ENCODE measurements around the gene HSF2. TPM values are rescaled to one million over a fixed set of nuclear protein-coding genes. Genes with fewer than 3 reads are reported as not detected.

HSF2 gene
- total and polyA plus RNA-seq, 2 of the 13 experiments (the other 11 are each of a cell fraction or from before 2014, with no cell fraction given): 24.8 to 26.4 TPM

DNA sequence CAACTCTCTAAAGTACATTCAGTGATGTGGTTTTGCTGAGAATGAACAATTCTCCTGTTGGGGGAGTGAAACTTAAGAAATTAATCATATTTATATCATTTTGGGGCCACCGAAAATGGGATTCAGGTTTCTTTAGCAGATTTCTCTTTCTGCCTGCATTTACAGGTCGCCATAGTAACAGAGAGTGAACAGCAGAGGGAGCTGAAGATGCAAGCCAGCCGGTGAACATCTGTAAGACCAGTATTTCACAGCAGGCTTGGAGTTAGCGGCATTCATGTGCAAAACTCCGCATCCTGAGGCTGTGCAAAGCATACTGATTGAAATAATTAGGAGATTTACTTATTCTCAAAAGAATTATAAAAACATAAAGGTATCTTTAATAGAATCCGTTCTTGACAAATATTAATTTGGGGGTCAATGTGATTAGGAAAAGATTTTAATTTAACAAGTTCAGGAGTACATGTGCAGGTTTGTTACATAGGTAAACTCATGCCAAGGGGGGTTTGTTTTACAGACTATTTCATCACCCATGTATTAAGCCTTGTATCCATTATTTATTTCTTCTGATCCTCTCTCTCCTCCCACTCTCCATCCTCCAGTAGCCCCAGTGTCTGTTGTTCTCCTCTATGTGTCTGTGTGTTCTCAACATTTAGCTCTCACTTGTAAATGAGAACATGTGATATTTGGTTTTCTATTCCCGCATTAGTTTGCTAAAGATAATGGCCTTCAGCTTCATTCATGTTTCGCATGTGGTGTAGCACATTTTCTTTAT is 17.8 kb upstream of the HSF2 start (continued):
- TF ChIP-seq, protein P1, sequence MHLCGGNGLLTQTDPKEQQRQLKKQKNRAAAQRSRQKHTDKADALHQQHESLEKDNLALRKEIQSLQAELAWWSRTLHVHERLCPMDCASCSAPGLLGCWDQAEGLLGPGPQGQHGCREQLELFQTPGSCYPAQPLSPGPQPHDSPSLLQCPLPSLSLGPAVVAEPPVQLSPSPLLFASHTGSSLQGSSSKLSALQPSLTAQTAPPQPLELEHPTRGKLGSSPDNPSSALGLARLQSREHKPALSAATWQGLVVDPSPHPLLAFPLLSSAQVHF (CRISPR knock-in tag; IDR thresholded peaks at IDR 0.05): no peak

- no peaks in the 10 kb centered on the region for H3K79me2 ChIP-seq (ENCODE audit: insufficient read depth, low read length)
- no peaks in the 10 kb centered on the region for H3K4me1 ChIP-seq (ENCODE audit: insufficient read depth, low read length)
- no peak overlapping the region for H3K4me2 ChIP-seq (ENCODE audit: low read depth, low read length)
- BruUV-seq (replicated peaks): no TSS peak
- ATAC-seq: no peak
- no peaks in the 10 kb centered on the region for H3K9me3 ChIP-seq (ENCODE audit: low read length)
- TF ChIP-seq ZNF564 (CRISPR knock-in tag; IDR thresholded peaks at IDR 0.05) (no peak), ZKSCAN5 (CRISPR knock-in tag; IDR thresholded peaks at IDR 0.05) (no peak), TFDP1 (CRISPR knock-in tag; IDR thresholded peaks at IDR 0.05; ENCODE audit: borderline replicate concordance) (no peak), ZNF724P (CRISPR knock-in tag; IDR thresholded peaks at IDR 0.05; ENCODE audit: borderline replicate concordance) (no peak), KDM5B (CRISPR knock-in tag; IDR thresholded peaks at IDR 0.05; ENCODE audit: borderline replicate concordance) (no peak), ZNF543 (CRISPR knock-in tag; IDR thresholded peaks at IDR 0.05) (no peak), CHCHD3 (CRISPR knock-in tag; IDR thresholded peaks at IDR 0.05) (no peak), PAX8 (CRISPR knock-in tag; IDR thresholded peaks at IDR 0.05; ENCODE audit: borderline replicate concordance) (no peak), MZF1 (CRISPR knock-in tag; IDR thresholded peaks at IDR 0.05; ENCODE audit: borderline replicate concordance) (no peak)
- TF ChIP-seq, protein P2, sequence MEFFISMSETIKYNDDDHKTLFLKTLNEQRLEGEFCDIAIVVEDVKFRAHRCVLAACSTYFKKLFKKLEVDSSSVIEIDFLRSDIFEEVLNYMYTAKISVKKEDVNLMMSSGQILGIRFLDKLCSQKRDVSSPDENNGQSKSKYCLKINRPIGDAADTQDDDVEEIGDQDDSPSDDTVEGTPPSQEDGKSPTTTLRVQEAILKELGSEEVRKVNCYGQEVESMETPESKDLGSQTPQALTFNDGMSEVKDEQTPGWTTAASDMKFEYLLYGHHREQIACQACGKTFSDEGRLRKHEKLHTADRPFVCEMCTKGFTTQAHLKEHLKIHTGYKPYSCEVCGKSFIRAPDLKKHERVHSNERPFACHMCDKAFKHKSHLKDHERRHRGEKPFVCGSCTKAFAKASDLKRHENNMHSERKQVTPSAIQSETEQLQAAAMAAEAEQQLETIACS (CRISPR knock-in tag; IDR thresholded peaks at IDR 0.05): no peak
- FAIRE-seq: no peak
- no peak for DNase-seq (ENCODE audit: low spot score)
- no peak overlapping the region for H3K9ac ChIP-seq (ENCODE audit: insufficient read depth, low read depth, low read length)
- peaks cover 0 to 5% of the 10 kb centered on the region in 2 experiments; a peak in 1 of 5 replicates for H3K27me3 ChIP-seq (ENCODE audit: control insufficient read depth in 1 of 2, insufficient read depth in 2 of 2, low read length in 2 of 2)
- in situ Hi-C loops (cut with HindIII; ENCODE audit: extremely low pct_ligation_motif_present, low pct_unique_long_range_greater_than_20kb) (loop anchor here (25.0 kb wide), 1 partner anchor 151 kb away; no protein-coding TSS in a partner anchor), intact Hi-C loops (cut with micrococcal nuclease; ENCODE audit: unreplicated experiment) (no loop called here)
- H3K27ac ChIP-seq (ENCODE audit: extremely low read length, insufficient read depth, low read length): no peak overlapping the region
- no peaks in the 10 kb centered on the region for H3K36me3 ChIP-seq (replicated peaks in 1 of 2; ENCODE audit: control insufficient read depth in 1 of 2, insufficient read depth in 2 of 2, low read length in 2 of 2)
- H2AFZ ChIP-seq (ENCODE audit: low read length): no peak overlapping the region
- H3K4me3 ChIP-seq (replicated peaks in 1 of 3; ENCODE audit: insufficient read depth in 1 of 3, low read depth in 2 of 3, low read length in 3 of 3): no peak overlapping the region
- ChIA-PET CTCF (ENCODE audit: low intra/inter-chr PET ratio, low total read pairs) (no interaction called here), POLR2A (no interaction called here)
- no peaks in the 10 kb centered on the region for H4K20me1 ChIP-seq (ENCODE audit: insufficient read depth, low read length)
- 1% methylated on average over 3 of the region's 3 CpGs for WGBS (ENCODE audit: low lambda C conversion rate)
Measured at GRCh38 chr6:122385857-122386612, 13.4 kb upstream of the HSF2 start.
